Measurements from ENCODE around the gene ABCG1.

Gene ABCG1

DNA sequence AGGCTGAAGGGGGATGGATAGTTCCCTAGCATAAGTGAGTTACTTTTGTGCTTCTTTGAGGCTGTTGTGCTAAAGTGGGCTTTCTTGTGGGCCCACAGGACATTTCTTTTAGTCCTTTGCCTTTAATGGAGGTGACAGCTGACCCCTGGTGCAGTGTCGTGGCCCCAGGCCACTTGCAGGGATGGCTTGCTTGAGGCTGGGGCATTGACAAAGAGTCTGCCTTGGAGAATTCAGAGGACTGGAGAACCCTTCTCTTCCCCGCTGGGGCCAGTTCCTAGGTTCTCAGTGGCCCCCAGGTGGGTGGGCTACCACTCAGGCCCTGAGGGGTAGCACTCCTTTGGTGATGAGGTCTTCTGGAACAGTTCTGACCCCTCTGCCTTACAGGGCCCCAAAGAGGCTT, 12.8 kb downstream of the ABCG1 start:
- in situ Hi-C loops (cut with MboI; ENCODE audit: low sequenced_read_pairs), result no loop called here

DNA sequence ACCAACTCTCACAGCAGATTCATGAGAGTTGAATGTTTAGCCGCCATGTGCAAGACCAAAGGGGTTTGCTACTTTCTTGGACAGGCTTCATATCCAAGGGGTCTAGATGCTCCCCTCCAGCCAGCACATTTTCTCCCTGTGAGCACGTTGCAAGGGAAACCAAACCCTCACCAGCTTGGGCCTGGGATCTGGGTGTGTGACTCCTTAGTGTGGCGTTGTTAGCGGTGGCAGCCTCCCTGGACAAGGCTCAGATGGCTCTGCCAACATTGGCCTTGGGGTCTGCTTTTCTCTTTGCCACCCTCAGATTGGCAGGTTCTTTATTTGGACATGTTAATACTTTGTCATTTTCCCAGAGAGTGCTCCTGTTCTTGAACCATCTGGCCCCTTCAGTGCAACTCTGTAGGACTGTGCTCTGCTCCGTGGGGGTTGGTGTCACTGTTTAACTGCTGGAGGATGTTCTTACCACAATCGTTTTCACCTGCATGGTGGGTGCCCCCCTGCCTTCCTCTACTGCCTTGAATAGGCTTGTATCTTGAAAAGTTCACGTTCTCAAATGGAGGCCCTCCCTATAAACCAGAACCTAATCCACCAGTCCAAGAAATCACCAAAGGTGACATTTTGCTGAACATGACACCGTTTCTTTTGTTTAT, 13.4 kb downstream of the ABCG1 start:
- in situ Hi-C loops (cut with MboI; ENCODE audit: low sequenced_read_pairs), result no loop called here

DNA sequence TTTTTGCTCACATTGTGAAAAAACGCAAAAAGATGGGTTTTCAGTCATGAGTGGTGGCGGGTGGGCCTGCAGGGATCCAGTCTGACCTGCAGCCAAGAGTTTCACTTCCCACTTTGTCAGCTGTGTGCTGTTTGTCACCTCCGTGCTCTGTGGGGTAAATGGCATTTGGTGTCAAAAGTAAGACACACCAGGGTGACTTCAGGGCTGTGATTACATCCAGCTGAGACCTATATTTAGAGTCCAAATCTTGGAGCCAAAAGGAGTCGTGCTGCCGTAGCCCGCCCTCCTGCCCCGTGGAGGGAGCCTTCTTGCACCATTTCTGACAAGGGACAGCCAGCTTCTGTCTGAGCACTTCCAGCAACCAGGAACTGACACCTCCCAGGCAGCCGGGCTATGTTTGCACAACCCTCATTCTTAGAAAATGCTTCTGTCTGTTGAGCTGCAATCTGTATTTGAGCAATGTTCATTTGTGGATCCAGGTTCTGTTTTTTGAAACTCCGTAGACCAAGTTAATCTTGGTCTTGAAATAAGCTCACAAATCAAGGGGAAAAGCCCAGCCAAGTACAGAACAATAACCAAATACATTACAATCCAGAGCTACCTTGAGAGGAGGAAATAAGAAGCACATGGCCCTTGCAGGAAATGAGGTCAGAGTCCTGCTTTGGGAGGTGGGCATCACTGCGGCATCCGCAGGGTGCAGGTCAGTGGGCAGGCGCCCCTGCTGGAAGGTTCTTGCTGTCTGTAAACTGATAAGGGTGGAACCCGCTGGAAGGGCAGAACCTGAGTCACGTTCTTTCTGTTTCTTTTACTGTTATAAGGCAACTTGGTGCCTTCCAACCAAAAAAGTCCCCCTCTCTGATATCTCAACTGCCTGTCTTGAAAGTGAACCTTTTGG, 14.4 kb downstream of the ABCG1 start:
- in situ Hi-C loops (cut with MboI; ENCODE audit: low sequenced_read_pairs), result no loop called here

DNA sequence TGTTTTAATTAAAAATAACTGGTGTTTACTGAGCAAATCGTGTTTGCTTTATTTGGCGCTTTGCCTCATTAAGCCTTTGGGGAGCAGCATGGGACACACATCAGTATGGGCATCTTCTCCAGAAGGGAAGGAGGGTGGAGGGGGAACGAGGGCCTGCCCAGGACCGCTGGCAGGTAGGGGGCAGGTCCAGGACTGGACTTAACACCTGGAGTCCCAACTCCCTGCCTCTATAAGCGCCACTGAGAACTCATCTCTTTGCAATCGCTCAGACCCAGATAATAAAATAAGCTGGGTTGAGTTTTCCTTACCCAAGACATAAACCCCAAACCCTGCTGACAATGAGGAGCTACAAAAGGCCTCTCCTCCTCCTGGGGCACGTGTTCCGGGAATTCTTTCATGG, 15.1 kb downstream of the ABCG1 start:
- in situ Hi-C loops (cut with MboI; ENCODE audit: low sequenced_read_pairs), result no loop called here

DNA sequence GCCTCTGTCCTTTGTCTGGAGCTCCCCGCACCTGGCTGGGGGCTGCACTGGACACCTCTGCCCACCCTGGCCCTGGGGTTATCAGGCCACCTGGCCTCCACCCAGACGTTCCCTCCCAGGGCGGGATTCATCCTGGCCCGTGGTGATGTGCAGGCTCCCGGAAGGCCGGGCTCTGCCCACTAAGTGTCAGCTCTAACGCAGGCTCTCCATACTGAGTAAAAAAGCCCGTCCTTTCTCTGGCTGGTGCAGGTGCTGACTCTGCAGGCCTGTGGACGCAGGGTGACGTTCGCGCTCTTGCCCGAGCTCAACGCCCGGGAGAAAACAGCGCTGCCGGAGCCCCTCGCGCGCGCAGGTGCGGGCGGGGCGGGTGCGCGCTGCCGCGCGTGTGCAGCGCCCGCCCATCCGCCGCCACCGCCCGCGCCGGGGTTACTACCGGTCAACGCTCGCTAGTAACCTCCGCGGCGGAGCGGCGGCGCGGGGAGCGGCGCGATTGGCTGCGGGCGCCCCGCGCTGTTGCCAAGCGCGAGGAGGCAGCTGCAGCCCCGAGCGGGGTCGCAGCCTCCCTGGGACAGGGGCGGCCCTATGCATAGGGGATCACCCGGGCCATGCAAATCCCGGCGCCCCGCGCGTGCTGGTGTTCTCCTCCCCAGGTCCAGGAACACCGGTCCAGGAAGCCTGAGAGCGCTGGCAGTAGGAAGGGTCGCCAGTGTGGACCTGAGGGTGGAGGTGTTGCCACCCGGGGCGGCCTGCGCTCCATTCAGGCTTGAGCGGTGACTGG, 15.7 kb downstream of the ABCG1 start:
- in situ Hi-C loops (cut with MboI; ENCODE audit: low sequenced_read_pairs), result no loop called here

DNA sequence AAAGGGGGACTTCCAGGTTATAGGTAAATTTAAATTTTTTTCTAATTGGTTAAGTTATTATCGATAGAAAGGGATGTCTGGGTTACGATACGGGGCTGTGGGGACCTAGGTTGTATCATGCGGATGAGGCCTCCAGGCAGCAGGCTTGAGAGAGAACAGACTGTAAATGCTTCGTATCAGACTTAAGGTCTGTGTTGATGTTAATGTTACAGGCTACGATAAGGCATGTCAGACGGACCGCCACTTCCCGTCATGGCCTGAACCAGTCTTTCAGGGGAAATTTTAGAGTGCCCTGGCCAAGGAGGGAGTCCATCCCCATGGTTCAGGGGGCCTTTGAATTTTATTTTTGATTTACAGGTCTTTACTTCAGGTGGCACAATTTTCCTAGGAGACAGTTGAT, 16.7 kb downstream of the ABCG1 start:
- in situ Hi-C loops (cut with MboI; ENCODE audit: low sequenced_read_pairs), result no loop called here

DNA sequence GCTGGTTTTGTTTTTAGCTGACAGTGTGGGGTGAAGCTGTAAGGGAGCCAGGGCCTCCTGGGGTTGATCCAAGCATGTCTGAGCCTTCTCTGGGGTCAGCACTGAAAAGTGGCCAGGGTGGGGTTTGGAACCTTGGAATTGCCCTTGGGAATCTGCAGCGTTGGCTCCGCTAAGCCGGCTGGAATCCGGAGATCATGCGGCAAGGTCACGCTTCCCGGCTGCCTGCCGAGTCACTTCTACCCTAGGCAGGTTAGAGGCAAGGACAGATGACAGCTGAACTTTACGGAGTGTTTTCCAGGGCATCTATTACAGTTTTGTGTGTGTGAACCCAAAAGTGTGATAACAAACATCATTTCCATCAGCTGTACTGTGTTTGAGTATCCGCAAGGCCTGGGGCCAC, 17.1 kb downstream of the ABCG1 start:
- in situ Hi-C loops (cut with MboI; ENCODE audit: low sequenced_read_pairs), result no loop called here

DNA sequence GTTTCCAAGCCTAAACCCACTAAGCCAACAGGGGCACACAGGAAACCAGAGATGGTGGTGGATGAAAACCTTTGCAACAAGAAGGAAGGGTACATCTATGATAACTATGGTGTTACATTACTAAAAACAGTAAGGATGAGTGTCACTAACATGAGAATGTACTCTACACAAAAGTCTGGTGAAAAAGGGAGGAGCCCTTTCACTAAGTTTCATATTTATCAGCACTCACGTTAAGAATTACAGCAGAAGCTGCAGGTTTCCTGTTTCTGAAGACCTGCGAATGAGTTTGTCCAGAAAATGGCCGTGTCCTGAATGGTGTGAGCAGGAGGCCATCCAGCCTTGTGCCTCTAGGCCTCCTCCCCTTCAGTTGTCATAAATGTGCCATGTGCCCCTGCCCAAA, 17.8 kb downstream of the ABCG1 start:
- in situ Hi-C loops (cut with MboI; ENCODE audit: low sequenced_read_pairs), result no loop called here

DNA sequence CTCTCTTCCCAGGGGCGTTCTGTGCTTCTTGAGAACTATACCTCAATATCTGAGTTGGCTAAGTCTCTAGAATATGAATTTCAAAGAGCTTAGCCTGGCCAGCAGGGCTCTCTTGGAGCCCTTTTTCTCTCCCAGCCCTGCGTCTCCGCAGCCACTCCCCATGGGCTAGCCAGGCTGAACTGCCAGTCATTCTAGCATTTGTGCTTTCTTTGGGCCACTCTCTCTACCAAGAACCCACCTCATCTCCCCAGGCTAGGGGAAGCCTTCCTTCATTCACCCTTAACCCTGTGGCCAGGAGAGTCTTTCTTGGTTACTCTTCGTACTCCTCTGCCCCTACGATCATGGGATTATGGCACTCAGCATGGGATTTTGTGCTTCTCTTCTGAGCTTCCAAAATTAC, 18.2 kb downstream of the ABCG1 start:
- in situ Hi-C loops (cut with MboI; ENCODE audit: low sequenced_read_pairs), result no loop called here

DNA sequence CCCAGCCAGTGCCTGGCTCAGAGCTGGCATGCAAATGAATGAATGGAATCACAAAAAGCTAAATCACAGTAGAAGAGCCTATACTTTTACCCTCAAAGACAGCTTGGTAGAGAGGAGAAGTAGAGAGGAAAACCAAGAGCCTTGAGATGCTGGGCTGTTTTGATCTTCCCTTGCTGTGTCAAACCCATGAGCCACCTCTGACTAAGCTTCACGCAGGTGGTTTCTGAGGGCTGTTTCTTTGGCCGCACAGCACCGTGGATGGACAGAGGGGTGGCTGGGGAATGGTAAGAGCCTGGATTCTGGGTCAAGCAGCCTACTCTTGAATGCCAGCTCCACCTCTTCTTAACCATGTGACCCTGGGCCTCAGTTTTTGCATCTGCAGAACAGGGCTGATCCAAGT, 18.6 kb downstream of the ABCG1 start:
- in situ Hi-C loops (cut with MboI; ENCODE audit: low sequenced_read_pairs), result no loop called here

DNA sequence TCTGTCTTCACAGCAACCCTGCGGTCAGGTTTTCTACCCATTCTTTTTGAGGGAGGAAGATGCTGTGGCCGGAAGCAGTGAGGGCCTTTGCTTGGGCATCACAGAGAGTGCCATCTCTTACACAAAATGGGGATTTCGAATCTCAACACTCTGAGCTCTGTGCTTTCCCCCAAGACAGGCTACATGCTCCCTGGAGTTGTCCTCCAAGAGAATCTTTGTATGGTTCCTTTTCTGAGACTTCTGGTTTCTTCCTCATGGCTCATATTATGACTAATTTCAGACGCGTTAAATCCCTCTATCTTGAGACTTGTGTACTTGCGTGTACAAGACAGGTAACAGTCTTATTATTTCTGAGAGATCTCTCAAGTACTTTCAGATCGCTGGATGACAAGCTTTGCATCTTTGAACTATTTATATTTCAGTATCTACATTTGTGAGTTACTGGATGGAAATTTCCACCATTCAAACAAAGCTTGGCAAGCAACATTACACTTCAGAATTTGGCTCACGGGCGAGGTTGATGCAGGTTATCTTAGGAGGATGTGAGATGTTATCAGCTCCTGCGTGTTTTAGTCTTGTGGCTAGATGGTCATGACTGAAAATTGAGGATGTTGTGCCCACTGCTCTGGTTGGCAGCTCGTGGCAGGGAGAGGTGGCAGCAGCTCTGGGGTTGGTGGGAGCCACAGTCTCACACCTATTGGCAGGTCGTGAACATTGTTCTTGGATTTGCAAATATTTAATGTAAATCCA, 19.4 kb downstream of the ABCG1 start:
- in situ Hi-C loops (cut with MboI; ENCODE audit: low sequenced_read_pairs), result no loop called here

DNA sequence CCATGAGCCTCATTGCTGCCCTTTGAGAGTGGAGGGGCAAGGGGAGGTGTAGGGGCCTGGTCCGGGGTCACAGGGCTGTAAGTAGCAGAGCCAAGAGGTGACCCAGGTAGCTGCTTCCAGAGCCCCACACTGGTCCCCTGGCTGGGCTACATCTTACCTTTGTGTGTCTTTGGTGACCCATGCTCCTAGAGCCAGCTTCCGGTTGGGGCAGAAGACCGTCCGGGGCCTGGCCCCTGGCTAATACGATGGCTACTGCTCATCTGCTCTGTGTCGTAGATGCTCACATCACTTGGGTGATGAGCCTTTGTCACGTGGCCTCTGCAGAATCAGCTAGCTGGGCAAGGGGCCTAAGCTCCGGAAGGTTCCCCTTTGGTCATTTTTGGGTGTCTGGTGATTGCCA, 20.6 kb downstream of the ABCG1 start:
- in situ Hi-C loops (cut with MboI; ENCODE audit: low sequenced_read_pairs), result no loop called here

DNA sequence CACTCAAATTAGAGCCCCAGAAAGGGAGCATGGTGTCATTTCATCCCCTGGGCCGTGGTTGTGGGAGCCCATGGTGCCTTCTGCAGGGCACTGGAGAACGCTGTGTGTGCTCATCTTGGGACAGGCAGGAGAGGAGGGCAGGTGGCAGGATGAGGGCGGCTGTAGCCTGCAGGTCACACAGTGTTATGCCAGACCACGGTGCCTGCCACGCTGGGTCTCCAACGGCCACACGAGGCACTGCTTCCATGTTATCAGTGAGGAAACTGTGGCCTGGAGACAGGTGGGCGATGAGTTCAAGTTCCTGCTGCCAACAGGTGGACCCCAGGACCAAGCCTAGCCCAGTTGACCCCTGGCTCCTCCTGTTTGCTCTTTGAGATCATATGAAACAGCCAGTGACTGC, 21.0 kb downstream of the ABCG1 start:
- in situ Hi-C loops (cut with MboI; ENCODE audit: low sequenced_read_pairs), result no loop called here

DNA sequence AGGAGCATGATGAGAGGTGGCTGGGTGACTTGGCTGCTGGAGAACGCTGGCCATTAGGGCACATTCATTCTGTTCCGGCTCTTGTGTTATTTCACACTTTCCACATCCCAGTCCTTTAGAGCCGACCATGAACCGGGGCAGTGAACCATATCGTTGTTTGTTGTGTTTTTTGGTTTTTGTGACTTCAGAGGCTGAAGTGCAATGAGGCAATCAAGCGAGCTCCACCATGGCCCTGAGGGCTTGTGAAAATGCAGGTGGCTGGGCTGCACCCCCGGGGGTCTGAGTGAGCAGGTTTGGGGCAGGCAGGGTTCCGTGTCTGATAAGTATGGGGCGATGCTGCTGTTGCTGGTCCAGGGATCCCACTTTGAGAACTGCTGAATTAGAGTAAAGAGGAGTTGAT, 23.7 kb downstream of the ABCG1 start:
- in situ Hi-C loops (cut with MboI; ENCODE audit: low sequenced_read_pairs), result no loop called here

DNA sequence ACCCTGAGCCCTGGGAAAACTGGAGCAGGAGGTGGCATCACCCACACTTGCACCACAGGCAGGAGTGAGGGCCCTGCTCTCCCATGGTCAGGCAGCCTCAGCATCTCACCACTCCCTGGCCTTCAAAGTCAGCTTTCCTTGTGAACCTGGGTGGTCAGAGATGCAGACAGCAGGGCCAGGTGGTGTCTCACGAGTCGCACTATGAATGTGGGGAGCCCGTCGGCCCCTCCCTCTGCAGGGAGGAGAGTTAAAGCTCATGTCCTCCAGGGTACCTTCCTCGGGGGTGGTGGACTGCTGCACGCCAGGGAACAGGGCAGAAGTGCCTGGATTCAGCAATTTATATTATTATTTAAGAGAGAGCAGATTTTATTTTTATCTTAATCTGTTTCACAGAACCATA, 24.1 kb downstream of the ABCG1 start:
- in situ Hi-C loops (cut with MboI; ENCODE audit: low sequenced_read_pairs), result no loop called here

DNA sequence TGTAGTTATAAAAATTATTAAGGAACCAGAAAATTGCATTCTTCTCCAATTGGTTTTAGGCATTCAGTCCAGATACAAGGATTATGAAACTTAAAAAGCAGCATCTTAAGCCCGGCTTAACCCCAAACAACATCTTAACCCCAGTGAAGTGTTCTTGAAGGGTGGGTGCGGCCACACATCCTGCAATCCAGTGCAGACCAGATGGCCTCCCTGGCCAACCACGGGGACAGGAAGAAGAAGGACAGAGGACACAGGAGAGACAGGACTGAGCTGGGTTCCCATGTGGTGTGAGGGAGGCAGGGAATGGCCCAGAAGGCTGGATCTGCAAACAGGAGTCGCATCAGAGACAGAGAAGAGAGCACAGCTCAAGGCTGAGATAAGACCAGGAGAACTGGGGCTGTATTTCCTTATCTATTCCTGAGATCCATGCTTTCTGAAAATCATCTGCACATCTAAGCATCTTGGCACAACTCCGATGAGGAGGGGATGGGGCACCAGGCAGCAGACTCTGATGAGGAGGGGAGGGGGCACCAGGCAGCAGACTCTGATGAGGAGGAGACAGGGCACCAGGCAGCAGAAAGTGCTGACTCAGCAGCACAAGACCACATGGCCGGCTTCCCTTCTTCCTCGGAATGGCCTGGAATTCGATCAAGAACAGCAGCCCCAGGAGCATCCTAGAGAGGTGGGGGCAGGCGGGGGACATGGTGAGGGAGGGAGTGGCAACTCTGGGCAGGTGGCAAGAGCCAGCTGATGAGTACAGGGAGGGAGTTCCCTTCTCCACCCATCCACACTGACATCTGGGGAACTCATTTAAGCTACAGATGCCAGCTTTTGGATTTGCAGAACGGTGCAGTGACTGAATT, 26.6 kb downstream of the ABCG1 start:
- in situ Hi-C loops (cut with MboI; ENCODE audit: low sequenced_read_pairs), result no loop called here

DNA sequence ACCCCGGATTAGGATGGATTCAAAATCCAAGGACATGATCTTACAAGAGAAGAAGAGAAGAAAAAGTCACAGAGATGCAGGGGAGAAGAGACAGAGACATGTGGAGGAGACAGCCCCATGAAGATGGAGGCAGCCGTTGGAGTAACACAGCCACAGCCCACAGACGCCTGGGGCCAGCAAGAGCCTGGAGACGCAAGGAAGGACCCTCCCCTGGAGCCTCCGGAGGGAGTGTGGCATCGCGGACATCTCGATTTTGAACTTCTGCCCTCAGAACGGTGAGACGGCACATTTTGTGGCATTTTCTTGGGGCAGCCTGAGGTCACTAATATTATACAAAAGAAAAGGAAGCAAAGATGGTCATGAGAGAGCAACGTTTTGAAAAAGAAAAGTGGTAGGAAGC, 28.8 kb downstream of the ABCG1 start:
- in situ Hi-C loops (cut with MboI; ENCODE audit: low sequenced_read_pairs), result no loop called here

DNA sequence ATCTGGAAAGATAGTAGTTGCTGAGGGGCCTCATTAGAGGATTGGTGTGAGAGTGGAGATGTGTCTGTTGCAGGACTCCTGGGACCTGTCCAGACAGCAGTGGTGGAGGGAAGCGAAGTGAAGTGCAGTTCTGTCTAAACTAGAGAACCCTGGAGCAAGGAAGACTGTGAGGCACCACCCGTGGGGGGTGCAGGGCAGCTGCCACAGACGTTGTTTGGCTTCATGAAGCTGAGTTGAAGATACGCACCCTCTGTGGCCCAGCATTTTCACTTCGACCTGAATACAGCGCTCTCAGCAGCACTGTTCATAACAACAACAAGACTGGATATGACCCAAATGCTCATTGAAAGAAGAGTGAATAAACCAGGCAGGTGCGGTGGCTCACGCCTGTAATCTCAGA, 29.3 kb downstream of the ABCG1 start:
- in situ Hi-C loops (cut with MboI; ENCODE audit: low sequenced_read_pairs), result no loop called here

DNA sequence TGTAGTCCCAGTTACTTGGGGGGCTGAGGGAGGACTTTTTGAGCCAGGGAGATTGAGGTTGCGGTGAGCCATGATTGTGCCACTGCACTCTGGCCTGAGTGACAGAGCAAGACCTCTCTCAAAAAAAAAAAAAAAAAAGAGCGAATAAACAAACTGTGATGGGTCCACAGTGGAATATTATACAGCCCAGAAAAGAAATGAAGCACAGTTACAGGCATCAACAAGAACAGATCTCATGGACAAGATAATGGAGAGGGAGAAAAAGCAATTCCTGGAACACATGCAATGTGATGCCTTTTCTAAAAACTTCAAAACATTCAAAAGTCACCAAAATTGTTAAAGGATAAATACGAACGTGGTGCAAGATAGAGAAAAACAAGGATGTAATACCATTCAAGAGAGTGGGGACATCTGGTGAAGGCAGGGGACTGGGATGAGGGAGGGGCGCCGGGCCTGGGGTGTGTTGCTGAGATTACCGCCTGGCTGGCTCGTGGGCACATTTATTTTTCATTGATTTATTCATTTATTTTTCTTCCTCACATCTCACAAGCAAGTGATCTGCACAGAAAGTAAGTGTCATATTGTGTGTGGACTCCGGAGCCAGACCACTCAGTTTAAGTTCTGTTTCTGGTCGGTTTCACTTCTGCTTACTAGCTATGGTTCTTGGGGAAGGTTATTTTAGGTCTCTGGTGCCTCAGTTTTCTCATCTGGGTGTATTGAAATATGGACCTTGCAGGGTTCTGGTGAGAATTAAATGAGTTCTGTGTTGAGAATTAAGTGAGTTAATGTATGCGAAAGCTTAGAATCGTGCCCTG, 30.1 kb downstream of the ABCG1 start:
- in situ Hi-C loops (cut with MboI; ENCODE audit: low sequenced_read_pairs), result no loop called here
